ENCODE results near the gene CFTR.

DNA sequence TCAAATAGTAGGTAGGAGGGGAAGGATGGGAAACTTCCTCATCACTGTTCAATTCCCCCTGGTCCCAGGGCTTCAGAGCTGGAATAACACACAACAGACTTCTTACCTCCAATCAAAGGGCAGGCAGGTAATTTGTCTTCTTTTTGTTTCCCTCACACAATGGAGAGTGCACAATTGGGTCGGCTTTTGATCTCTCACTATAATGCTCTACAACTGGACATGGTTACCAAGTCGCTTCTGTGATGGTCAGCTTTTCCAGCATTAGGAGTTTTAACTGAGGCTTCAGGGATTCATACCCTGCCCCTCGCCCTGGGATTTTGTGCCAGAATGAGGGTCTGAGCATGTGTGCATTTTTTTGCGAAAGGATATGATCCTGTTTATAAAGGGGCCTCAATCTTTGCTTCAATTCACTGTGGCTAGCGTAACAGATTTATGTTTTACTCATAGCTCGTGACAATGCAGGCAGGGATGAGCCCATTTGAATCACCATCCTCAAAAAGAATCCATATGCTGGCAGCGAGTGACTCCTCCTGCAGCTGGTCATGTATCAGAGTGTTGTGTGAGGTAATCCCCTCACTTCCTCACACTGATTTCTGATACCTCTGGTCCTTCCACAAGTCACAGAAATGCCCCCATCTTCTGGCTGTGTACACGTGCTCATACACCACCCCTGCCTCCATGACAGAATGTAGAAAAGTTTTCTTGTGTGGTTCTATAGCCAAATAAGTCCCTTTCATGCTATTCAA lies 203.8 kb downstream of the CFTR start:
- TF ChIP-seq POLR2A (IDR thresholded peaks at IDR 0.05; ENCODE audit: borderline replicate concordance, extremely low read depth, insufficient read depth, insufficient read length) (no peak), RAD21 (IDR thresholded peaks at IDR 0.05; ENCODE audit: low read depth) (no peak)
